Esophagus muscularis mucosa (tissue), 4 donors: ENCODE data around the gene RPUSD1.

ENCODE experiments used
- CTCF ChIP-seq, 3 experiments: fragments of 200-600 bp in 2 of 3; fragments of 450-650 bp in 1 of 3; sonication (generic) in 2 of 3; IDR thresholded peaks; one replicate each; pipeline ENCODE4 v1.5.1; 2017 to 2019; ENCODE audit warnings: antibody characterized with exemption in 3 of 3, mild to moderate bottlenecking in 2 of 3, moderate library complexity in 1 of 3
- EP300 ChIP-seq: sonication (generic); formaldehyde crosslinking; IDR thresholded peaks from one replicate; pipeline ENCODE4 v1.6.1; 2017; ENCODE audit warnings: antibody characterized with exemption
- POLR2A ChIP-seq: fragments of 450-650 bp; IDR thresholded peaks from one replicate; pipeline ENCODE4 v1.6.1; 2017; ENCODE audit warnings: antibody characterized with exemption, moderate library complexity, mild to moderate bottlenecking, low read depth
- POLR2AphosphoS5 ChIP-seq, 2 donors: sonication (generic); formaldehyde crosslinking; IDR thresholded peaks; one replicate each; pipeline ENCODE4 v1.6.1; 2017; ENCODE audit warnings: antibody characterized with exemption in 2 of 2

DNA sequence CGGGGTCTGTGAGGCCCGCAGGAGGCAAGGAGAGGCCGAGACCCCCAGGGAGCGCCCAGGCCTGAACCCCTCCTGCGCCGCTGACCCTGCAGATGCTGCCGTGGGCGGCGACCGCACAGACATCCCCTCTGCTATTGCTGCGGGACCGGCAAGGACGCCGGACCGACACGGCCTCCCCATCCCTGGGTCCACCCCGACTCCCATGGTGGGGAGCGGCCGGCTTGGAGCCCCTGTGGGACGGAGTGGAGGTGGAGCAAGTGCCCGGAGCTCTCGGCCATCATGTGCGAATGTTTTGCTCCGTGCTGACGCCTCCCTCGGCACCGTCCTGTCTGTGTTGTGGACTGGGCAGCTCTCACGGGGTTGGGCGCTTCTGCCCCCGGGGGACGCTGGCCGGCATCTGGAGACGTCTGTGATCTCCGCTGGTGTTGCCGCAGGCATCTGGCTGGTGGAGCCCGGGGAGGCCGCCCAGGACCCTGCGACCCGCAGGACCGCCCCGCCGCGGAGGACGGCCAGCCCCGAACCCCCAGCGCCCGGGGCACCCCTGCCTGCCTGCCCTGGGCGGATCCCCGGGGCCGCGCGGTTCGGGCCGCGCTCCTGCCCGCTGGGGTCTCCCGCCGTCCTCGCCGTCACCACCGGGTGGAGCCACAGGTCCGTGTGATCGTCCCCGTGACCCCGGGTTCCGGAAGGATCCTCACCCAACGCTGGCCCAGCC lies 25.2 kb upstream of the RPUSD1 start:
- peak; percentile 43 to 52 (median 49) for TF ChIP-seq CTCF (IDR thresholded peaks at IDR 0.05)
- TF ChIP-seq POLR2A: no peak
- TF ChIP-seq POLR2AphosphoS5 (IDR thresholded peaks at IDR 0.05): no peak
- no peak for TF ChIP-seq EP300
